Dermis microvascular lymphatic vessel endothelial cell (primary cell): ENCODE results near the gene SLC8B1. TPM values are rescaled to one million over a fixed set of nuclear protein-coding genes. Genes with fewer than 3 reads are reported as not detected.

ENCODE experiments used
- DNase-seq, 2 donors: peaks; one replicate each; pipeline versions ENCODE4 v3.0.0 to v3.0.0-alpha.2; 2010; ENCODE audit warnings: low read depth in 2 of 2
- total RNA-seq: library from RNA; depleted of rRNA; stranded (reverse); fragments of >200 nt; gene quantifications from 2 replicates; pipeline ENCODE4 v1.2.1, GENCODE V29; 2014

SLC8B1 gene
- total RNA-seq, 1 donor from 2014 or later = 12.6 TPM

GRCh38 chr12:113248842-113249435, 86.0 kb downstream of the SLC8B1 start:
- DNase-seq = no peak

Other genes starting within 250 kb of the SLC8B1 start
- gene RASAL1, start 199.3 kb downstream of the SLC8B1 start, total RNA-seq = not detected in 2 replicates
- not detected in 2 replicates for gene CFAP73, start 185.4 kb downstream of the SLC8B1 start, total RNA-seq
- gene DDX54, start 149.6 kb downstream of the SLC8B1 start, total RNA-seq = 32.5 and 38.8 TPM in 2 replicates
- gene RITA1, start 149.4 kb downstream of the SLC8B1 start, total RNA-seq = 14.2 and 21.4 TPM in 2 replicates
- 5.5 and 7.2 TPM in 2 replicates for gene TPCN1, start 113.6 kb downstream of the SLC8B1 start, total RNA-seq
- gene PLBD2, start 23.5 kb upstream of the SLC8B1 start, total RNA-seq = 16.7 and 25.0 TPM in 2 replicates
- gene SDS, start 68.8 kb upstream of the SLC8B1 start, total RNA-seq = under 0.01 TPM in 1 of 2 replicates, not detected in the other
- 3.3 and 4.0 TPM in 2 replicates for gene SDSL, start 87.3 kb upstream of the SLC8B1 start, total RNA-seq
- not detected in 2 replicates for gene LHX5, start 136.8 kb upstream of the SLC8B1 start, total RNA-seq